GM23338 (cell line): ENCODE measurements around the gene PTMA.

Experiments used
- CREB1 ChIP-seq: fragments of 250-450 bp; sonication (Bioruptor Pico); IDR thresholded peaks from 2 replicates; pipeline ENCODE4 v1.5.0; 2020; ENCODE audit warnings: low read depth, mild to moderate bottlenecking, moderate library complexity
- EZH2 ChIP-seq: fragments of 200-600 bp; sonication (generic); IDR thresholded peaks from one replicate; pipeline ENCODE4 v1.8.0; 2017; ENCODE audit warnings: antibody characterized with exemption, mild to moderate bottlenecking, low read depth; ENCODE audit not compliant: unreplicated experiment
- EZH2phosphoT487 ChIP-seq: fragments of 200-600 bp; sonication (generic); IDR thresholded peaks from one replicate; pipeline ENCODE4 v1.8.1; 2018; ENCODE audit warnings: antibody characterized with exemption; ENCODE audit not compliant: unreplicated experiment
- JUNB ChIP-seq: IDR thresholded peaks from one replicate; pipeline ENCODE4 v1.6.1; 2016; ENCODE audit warnings: antibody characterized with exemption; ENCODE audit not compliant: unreplicated experiment
- NANOG ChIP-seq: IDR thresholded peaks from 2 replicates; pipeline ENCODE4 v1.6.1; 2016; ENCODE audit warnings: antibody characterized with exemption, borderline replicate concordance
- POLR2AphosphoS5 ChIP-seq: IDR thresholded peaks from 2 replicates; pipeline ENCODE4 v1.6.1; 2016; ENCODE audit warnings: antibody characterized with exemption, low read depth
- ZNF114 ChIP-seq: fragments of 250-450 bp; sonication (Bioruptor Pico); IDR thresholded peaks from 2 replicates; pipeline ENCODE4 v1.5.0; 2020; ENCODE audit warnings: mild to moderate bottlenecking, moderate library complexity
- ZNF331 ChIP-seq: fragments of 250-450 bp; sonication (Bioruptor Pico); IDR thresholded peaks from 2 replicates; pipeline ENCODE4 v1.5.0; 2020; ENCODE audit warnings: low read depth, mild to moderate bottlenecking, moderate library complexity
- TF ChIP-seq, protein P1 (sequence below), 2 experiments: fragments of 200-600 bp in 1 of 2; sonication (generic) in 1 of 2; conservative IDR thresholded peaks; 2 replicates each; pipeline versions ENCODE4 v1.5.1 to v1.6.1; 2016 to 2017; ENCODE audit warnings: antibody characterized with exemption in 2 of 2, low read depth in 2 of 2, mild to moderate bottlenecking in 2 of 2, moderate library complexity in 1 of 2
- TF ChIP-seq, protein P2 (sequence below): fragments of 250-450 bp; sonication (Bioruptor Pico); IDR thresholded peaks from 2 replicates; pipeline ENCODE4 v1.5.0; 2020; ENCODE audit warnings: mild to moderate bottlenecking, moderate library complexity
- TF ChIP-seq, protein P3 (sequence below): IDR thresholded peaks from one replicate; pipeline ENCODE4 v1.6.1; 2018; ENCODE audit warnings: antibody characterized with exemption; ENCODE audit not compliant: unreplicated experiment

DNA sequence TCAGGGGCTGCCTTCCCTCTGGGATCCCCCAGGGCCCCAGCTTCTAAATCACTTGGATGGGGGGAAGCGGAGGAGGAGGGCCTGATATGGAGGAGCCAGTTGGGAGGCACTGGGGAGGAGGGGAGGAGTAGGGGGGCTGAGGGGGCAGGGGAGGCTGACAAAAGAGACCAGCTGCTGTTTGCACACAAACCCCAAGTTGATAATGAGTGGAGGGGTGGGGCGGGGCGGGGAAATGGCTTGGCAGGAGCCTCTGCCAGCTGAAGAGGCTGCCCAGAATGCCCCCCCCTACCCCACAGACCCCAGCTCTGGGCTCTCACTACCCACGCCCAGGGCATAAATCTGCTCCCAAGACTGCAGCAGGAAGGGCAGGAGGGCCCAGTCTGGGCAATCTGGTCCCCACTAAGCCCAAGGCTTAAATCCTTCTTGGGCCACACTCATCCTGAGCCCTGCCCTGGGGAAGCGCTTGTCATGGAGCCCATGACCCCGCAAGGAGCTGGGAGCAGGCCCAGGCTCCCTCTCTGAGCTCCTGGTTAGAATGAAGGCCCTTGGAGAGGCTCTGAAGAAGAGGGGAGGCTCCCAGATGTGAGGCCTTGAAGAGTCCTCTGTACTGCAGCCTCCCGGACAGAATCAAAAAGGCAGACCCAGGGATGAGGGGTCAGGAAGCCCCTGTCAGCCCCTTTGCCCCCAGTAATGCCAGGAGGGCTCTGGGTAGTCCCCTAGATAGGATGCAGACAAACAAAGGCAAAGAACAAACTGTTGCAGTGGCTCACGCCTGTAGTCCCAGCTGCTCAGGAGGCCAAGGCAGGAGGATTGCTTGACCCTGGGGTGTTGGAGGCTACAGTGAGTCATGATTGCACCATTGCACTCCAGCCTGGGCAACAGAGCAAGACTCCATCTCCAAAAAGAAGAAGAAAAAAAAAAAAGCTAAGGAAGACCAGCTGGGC is 24.8 kb upstream of the PTMA start:
- TF ChIP-seq, protein P1, sequence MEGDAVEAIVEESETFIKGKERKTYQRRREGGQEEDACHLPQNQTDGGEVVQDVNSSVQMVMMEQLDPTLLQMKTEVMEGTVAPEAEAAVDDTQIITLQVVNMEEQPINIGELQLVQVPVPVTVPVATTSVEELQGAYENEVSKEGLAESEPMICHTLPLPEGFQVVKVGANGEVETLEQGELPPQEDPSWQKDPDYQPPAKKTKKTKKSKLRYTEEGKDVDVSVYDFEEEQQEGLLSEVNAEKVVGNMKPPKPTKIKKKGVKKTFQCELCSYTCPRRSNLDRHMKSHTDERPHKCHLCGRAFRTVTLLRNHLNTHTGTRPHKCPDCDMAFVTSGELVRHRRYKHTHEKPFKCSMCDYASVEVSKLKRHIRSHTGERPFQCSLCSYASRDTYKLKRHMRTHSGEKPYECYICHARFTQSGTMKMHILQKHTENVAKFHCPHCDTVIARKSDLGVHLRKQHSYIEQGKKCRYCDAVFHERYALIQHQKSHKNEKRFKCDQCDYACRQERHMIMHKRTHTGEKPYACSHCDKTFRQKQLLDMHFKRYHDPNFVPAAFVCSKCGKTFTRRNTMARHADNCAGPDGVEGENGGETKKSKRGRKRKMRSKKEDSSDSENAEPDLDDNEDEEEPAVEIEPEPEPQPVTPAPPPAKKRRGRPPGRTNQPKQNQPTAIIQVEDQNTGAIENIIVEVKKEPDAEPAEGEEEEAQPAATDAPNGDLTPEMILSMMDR (conservative IDR thresholded peaks at IDR 0.05; ENCODE audit: low read depth in 2 of 2) = no peak
- TF ChIP-seq EZH2 (no peak), POLR2AphosphoS5 (no peak), EZH2phosphoT487 (no peak), JUNB (no peak), CREB1 (no peak), ZNF114 (CRISPR knock-in tag) (no peak), ZNF331 (no peak), NANOG (no peak)
- TF ChIP-seq, protein P2, sequence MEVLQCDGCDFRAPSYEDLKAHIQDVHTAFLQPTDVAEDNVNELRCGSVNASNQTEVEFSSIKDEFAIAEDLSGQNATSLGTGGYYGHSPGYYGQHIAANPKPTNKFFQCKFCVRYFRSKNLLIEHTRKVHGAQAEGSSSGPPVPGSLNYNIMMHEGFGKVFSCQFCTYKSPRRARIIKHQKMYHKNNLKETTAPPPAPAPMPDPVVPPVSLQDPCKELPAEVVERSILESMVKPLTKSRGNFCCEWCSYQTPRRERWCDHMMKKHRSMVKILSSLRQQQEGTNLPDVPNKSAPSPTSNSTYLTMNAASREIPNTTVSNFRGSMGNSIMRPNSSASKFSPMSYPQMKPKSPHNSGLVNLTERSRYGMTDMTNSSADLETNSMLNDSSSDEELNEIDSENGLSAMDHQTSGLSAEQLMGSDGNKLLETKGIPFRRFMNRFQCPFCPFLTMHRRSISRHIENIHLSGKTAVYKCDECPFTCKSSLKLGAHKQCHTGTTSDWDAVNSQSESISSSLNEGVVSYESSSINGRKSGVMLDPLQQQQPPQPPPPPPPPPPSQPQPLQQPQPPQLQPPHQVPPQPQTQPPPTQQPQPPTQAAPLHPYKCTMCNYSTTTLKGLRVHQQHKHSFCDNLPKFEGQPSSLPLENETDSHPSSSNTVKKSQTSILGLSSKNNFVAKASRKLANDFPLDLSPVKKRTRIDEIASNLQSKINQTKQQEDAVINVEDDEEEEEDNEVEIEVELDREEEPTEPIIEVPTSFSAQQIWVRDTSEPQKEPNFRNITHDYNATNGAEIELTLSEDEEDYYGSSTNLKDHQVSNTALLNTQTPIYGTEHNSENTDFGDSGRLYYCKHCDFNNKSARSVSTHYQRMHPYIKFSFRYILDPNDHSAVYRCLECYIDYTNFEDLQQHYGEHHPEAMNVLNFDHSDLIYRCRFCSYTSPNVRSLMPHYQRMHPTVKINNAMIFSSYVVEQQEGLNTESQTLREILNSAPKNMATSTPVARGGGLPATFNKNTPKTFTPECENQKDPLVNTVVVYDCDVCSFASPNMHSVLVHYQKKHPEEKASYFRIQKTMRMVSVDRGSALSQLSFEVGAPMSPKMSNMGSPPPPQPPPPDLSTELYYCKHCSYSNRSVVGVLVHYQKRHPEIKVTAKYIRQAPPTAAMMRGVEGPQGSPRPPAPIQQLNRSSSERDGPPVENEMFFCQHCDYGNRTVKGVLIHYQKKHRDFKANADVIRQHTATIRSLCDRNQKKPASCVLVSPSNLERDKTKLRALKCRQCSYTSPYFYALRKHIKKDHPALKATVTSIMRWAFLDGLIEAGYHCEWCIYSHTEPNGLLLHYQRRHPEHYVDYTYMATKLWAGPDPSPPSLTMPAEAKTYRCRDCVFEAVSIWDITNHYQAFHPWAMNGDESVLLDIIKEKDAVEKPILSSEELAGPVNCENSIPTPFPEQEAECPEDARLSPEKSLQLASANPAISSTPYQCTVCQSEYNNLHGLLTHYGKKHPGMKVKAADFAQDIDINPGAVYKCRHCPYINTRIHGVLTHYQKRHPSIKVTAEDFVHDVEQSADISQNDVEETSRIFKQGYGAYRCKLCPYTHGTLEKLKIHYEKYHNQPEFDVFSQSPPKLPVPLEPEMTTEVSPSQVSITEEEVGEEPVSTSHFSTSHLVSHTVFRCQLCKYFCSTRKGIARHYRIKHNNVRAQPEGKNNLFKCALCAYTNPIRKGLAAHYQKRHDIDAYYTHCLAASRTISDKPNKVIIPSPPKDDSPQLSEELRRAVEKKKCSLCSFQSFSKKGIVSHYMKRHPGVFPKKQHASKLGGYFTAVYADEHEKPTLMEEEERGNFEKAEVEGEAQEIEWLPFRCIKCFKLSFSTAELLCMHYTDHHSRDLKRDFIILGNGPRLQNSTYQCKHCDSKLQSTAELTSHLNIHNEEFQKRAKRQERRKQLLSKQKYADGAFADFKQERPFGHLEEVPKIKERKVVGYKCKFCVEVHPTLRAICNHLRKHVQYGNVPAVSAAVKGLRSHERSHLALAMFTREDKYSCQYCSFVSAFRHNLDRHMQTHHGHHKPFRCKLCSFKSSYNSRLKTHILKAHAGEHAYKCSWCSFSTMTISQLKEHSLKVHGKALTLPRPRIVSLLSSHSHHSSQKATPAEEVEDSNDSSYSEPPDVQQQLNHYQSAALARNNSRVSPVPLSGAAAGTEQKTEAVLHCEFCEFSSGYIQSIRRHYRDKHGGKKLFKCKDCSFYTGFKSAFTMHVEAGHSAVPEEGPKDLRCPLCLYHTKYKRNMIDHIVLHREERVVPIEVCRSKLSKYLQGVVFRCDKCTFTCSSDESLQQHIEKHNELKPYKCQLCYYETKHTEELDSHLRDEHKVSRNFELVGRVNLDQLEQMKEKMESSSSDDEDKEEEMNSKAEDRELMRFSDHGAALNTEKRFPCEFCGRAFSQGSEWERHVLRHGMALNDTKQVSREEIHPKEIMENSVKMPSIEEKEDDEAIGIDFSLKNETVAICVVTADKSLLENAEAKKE = no peak
- TF ChIP-seq, protein P3, sequence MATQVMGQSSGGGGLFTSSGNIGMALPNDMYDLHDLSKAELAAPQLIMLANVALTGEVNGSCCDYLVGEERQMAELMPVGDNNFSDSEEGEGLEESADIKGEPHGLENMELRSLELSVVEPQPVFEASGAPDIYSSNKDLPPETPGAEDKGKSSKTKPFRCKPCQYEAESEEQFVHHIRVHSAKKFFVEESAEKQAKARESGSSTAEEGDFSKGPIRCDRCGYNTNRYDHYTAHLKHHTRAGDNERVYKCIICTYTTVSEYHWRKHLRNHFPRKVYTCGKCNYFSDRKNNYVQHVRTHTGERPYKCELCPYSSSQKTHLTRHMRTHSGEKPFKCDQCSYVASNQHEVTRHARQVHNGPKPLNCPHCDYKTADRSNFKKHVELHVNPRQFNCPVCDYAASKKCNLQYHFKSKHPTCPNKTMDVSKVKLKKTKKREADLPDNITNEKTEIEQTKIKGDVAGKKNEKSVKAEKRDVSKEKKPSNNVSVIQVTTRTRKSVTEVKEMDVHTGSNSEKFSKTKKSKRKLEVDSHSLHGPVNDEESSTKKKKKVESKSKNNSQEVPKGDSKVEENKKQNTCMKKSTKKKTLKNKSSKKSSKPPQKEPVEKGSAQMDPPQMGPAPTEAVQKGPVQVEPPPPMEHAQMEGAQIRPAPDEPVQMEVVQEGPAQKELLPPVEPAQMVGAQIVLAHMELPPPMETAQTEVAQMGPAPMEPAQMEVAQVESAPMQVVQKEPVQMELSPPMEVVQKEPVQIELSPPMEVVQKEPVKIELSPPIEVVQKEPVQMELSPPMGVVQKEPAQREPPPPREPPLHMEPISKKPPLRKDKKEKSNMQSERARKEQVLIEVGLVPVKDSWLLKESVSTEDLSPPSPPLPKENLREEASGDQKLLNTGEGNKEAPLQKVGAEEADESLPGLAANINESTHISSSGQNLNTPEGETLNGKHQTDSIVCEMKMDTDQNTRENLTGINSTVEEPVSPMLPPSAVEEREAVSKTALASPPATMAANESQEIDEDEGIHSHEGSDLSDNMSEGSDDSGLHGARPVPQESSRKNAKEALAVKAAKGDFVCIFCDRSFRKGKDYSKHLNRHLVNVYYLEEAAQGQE = no peak
